HEK293T (cell line): ENCODE data around the gene GAB2.

Experiments
- CTCF ChIA-PET: fragments of 350-600 bp; formaldehyde crosslinking; extraction: SDS; loops from one replicate; lab custom pipeline; 2021; ENCODE audit warnings: antibody characterized with exemption, inconsistent platforms; lab: Yijun Ruan, JAX
- POLR2A ChIA-PET: fragments of 350-600 bp; formaldehyde crosslinking; extraction: SDS; loops from one replicate; lab custom pipeline; 2020; ENCODE audit warnings: antibody characterized with exemption, inconsistent platforms; lab: Yijun Ruan, JAX
- DNase-seq: peaks from one replicate; pipeline ENCODE4 v3.0.0; 2012; ENCODE audit warnings: mixed read lengths; ENCODE audit errors: extremely low spot score
- ARNT ChIP-seq: fragments of 450-650 bp; IDR thresholded peaks from 2 replicates; pipeline ENCODE4 v1.6.1; 2017; ENCODE audit warnings: mild to moderate bottlenecking
- BHLHE40 ChIP-seq: fragments of 450-650 bp; IDR thresholded peaks from 2 replicates; pipeline ENCODE4 v1.6.1; 2016; ENCODE audit warnings: mild to moderate bottlenecking, moderate library complexity, borderline replicate concordance
- CTBP1 ChIP-seq: fragments of 450-650 bp; IDR thresholded peaks from 2 replicates; pipeline ENCODE4 v1.6.1; 2016; ENCODE audit warnings: borderline replicate concordance
- ELF4 ChIP-seq: fragments of 450-650 bp; IDR thresholded peaks from 2 replicates; pipeline ENCODE4 v1.6.1; 2017; ENCODE audit warnings: antibody characterized with exemption
- FOXA1 ChIP-seq: fragments of 450-650 bp; IDR thresholded peaks from 2 replicates; pipeline ENCODE4 v1.6.1; 2016; ENCODE audit warnings: mild to moderate bottlenecking
- FOXK2 ChIP-seq: fragments of 450-650 bp; IDR thresholded peaks from 2 replicates; pipeline ENCODE4 v1.6.1; 2016; ENCODE audit warnings: mild to moderate bottlenecking
- FOXM1 ChIP-seq: fragments of 450-650 bp; IDR thresholded peaks from 2 replicates; pipeline ENCODE4 v1.6.1; 2017; ENCODE audit warnings: mild to moderate bottlenecking, borderline replicate concordance
- HDGF ChIP-seq: fragments of 450-650 bp; IDR thresholded peaks from 2 replicates; pipeline ENCODE4 v1.6.1; 2017; ENCODE audit warnings: antibody characterized with exemption, borderline replicate concordance
- L3MBTL2 ChIP-seq: fragments of 450-650 bp; conservative IDR thresholded peaks from 2 replicates; pipeline ENCODE4 v1.6.1; 2016; ENCODE audit warnings: mild to moderate bottlenecking
- LEF1 ChIP-seq: fragments of 450-650 bp; IDR thresholded peaks from 2 replicates; pipeline ENCODE4 v1.6.1; 2017; ENCODE audit warnings: mild to moderate bottlenecking, borderline replicate concordance
- NFRKB ChIP-seq: fragments of 450-650 bp; IDR thresholded peaks from 2 replicates; pipeline ENCODE4 v1.6.1; 2016; ENCODE audit warnings: mild to moderate bottlenecking, moderate library complexity
- PKNOX1 ChIP-seq: fragments of 450-650 bp; IDR thresholded peaks from 2 replicates; pipeline ENCODE4 v1.6.1; 2016
- SP1 ChIP-seq: fragments of 450-650 bp; IDR thresholded peaks from 2 replicates; pipeline ENCODE4 v1.6.1; 2017
- SUZ12 ChIP-seq: fragments of 450-650 bp; IDR thresholded peaks from 2 replicates; pipeline ENCODE4 v1.6.1; 2016; ENCODE audit warnings: mild to moderate bottlenecking
- TARDBP ChIP-seq: fragments of 450-650 bp; IDR thresholded peaks from 2 replicates; pipeline ENCODE4 v1.6.1; 2016
- ZNF384 ChIP-seq: fragments of 450-650 bp; IDR thresholded peaks from 2 replicates; pipeline ENCODE4 v1.6.1; 2016

Gene GAB2

GRCh38 chr11:78230161-78230877, 187.3 kb downstream of the GAB2 start:
- DNase-seq, result no peak
- CTCF ChIA-PET, result no interaction called here
- TF ChIP-seq FOXK2 (no peak), ZNF384 (no peak), PKNOX1 (no peak), SP1 (no peak), TARDBP (no peak), ELF4 (no peak), SUZ12 (no peak), HDGF (no peak), ARNT (no peak), CTBP1 (no peak), BHLHE40 (no peak), NFRKB (no peak), FOXM1 (no peak), FOXA1 (no peak)
- POLR2A ChIA-PET, result no interaction called here

- TF ChIP-seq SP1, result no peak
- no peak for TF ChIP-seq ZNF384
- no peak for TF ChIP-seq HDGF
- no peak for TF ChIP-seq BHLHE40
- TF ChIP-seq FOXM1, result no peak
- no peak for TF ChIP-seq CTBP1
- no peak for TF ChIP-seq PKNOX1
- no peak for TF ChIP-seq NFRKB
- CTCF ChIA-PET, result interaction anchor here (1.8 kb wide), 1 partner anchor 335 kb away, joined by 18 read pairs; no protein-coding TSS in a partner anchor
- DNase-seq, result no peak
- POLR2A ChIA-PET, result no interaction called here
These were observed 188.5 kb downstream of the GAB2 start for GRCh38 chr11:78229106-78229505.

- POLR2A ChIA-PET, result no interaction called here
- no peak for TF ChIP-seq HDGF
- no peak for TF ChIP-seq FOXA1
- no peak for TF ChIP-seq FOXK2
- TF ChIP-seq SP1, result no peak
- no peak for TF ChIP-seq ZNF384
- TF ChIP-seq FOXM1, result no peak
- no peak for TF ChIP-seq BHLHE40
- no peak for TF ChIP-seq PKNOX1
- TF ChIP-seq CTBP1, result no peak
- TF ChIP-seq SUZ12, result no peak
- no peak for TF ChIP-seq ARNT
- TF ChIP-seq L3MBTL2, result no peak
- TF ChIP-seq NFRKB, result no peak
- DNase-seq, result peak; percentile 45
- CTCF ChIA-PET, result interaction anchor here (0.7 to 1.8 kb wide), 3 partner anchors 12 to 336 kb away, joined by 3 to 18 read pairs (median 5); no protein-coding TSS in a partner anchor
These were observed 189.2 kb downstream of the GAB2 start for GRCh38 chr11:78228467-78228866.

GRCh38 chr11:78227921-78228320, 189.7 kb downstream of the GAB2 start:
- ChIA-PET POLR2A (interaction anchor here (1.2 kb wide), 1 partner anchor 233 kb away, joined by 3 read pairs; the partner anchor contains the start of gene INTS4), CTCF (interaction anchor here (0.7 to 1.8 kb wide), 3 partner anchors 13 to 337 kb away, joined by 3 to 18 read pairs (median 5); no protein-coding TSS in a partner anchor)
- TF ChIP-seq CTBP1 (no peak), ELF4 (no peak), FOXM1 (no peak), L3MBTL2 (no peak), FOXA1 (no peak), SUZ12 (no peak), LEF1 (no peak), HDGF (no peak), PKNOX1 (no peak), ARNT (no peak), SP1 (no peak), NFRKB (no peak), TARDBP (no peak), FOXK2 (no peak), BHLHE40 (no peak), ZNF384 (no peak)
- no peak for DNase-seq

- ChIA-PET CTCF (interaction anchor here (1.8 kb wide), 1 partner anchor 338 kb away, joined by 18 read pairs; no protein-coding TSS in a partner anchor), POLR2A (interaction anchor here (1.2 kb wide), 1 partner anchor 232 kb away, joined by 3 read pairs; the partner anchor contains the start of gene INTS4)
- no peak for DNase-seq
These were observed 190.6 kb downstream of the GAB2 start for GRCh38 chr11:78226684-78227680.

More at GRCh38 chr11:78226684-78227680, 190.6 kb downstream of the GAB2 start:
- no peak for TF ChIP-seq ZNF384
- no peak for TF ChIP-seq SUZ12
- TF ChIP-seq FOXK2, result no peak
- no peak for TF ChIP-seq SP1
- TF ChIP-seq TARDBP, result no peak
- no peak for TF ChIP-seq LEF1
- no peak for TF ChIP-seq PKNOX1
- TF ChIP-seq FOXA1, result no peak
- TF ChIP-seq NFRKB, result no peak
- no peak for TF ChIP-seq CTBP1
- TF ChIP-seq HDGF, result no peak
- no peak for TF ChIP-seq ARNT
- no peak for TF ChIP-seq FOXM1
